ENCODE results near the gene IL17D. TPM values are rescaled to one million over a fixed set of nuclear protein-coding genes. Genes with fewer than 3 reads are reported as not detected.

The IL17D gene
- total RNA-seq, 2 donors from 2014 or later: 0.21 to 0.76 TPM

GRCh38 chr13:20704459-20705069, 1.1 kb downstream of the IL17D start:
- ATAC-seq (replicated peaks): no peak
- peak overlapping the region; percentile 69 for H3K4me3 Mint-ChIP-seq
- H3K9me3 Mint-ChIP-seq: no peaks in the 10 kb centered on the region
- H3K27me3 Mint-ChIP-seq: peaks cover 15% of the 10 kb centered on the region
- H3K36me3 Mint-ChIP-seq (ENCODE audit: low read depth): no peaks in the 10 kb centered on the region
- no peak overlapping the region for H3K27ac Mint-ChIP-seq
- peaks cover 4% of the 10 kb centered on the region for H3K4me1 Mint-ChIP-seq

GRCh38 chr13:20706661-20707060, 3.2 kb downstream of the IL17D start:
- no peak for ATAC-seq (replicated peaks)
- peaks cover 4% of the 10 kb centered on the region for H3K27me3 Mint-ChIP-seq

GRCh38 chr13:20708216-20708615, 4.7 kb downstream of the IL17D start:
- no peak for ATAC-seq (replicated peaks)
- no peaks in the 10 kb centered on the region for H3K27me3 Mint-ChIP-seq
- H3K4me1 Mint-ChIP-seq: peaks cover 4% of the 10 kb centered on the region
- H3K36me3 Mint-ChIP-seq (ENCODE audit: low read depth): no peaks in the 10 kb centered on the region
- H3K4me3 Mint-ChIP-seq: no peak overlapping the region
- H3K27ac Mint-ChIP-seq: peak overlapping the region; percentile 46
- H3K9me3 Mint-ChIP-seq: no peaks in the 10 kb centered on the region

More at GRCh38 chr13:20706661-20707060, 3.2 kb downstream of the IL17D start:
- no peaks in the 10 kb centered on the region for H3K9me3 Mint-ChIP-seq
- H3K36me3 Mint-ChIP-seq (ENCODE audit: low read depth): no peaks in the 10 kb centered on the region
- H3K4me3 Mint-ChIP-seq: no peak overlapping the region
- peaks cover 4% of the 10 kb centered on the region for H3K4me1 Mint-ChIP-seq
- no peak overlapping the region for H3K27ac Mint-ChIP-seq

GRCh38 chr13:20709369-20709768, 5.9 kb downstream of the IL17D start:
- Mint-ChIP-seq H3K27ac (peak overlapping the region; percentile 72), H3K36me3 (ENCODE audit: low read depth) (no peaks in the 10 kb centered on the region), H3K4me1 (peaks cover 4% of the 10 kb centered on the region), H3K9me3 (no peaks in the 10 kb centered on the region), H3K27me3 (peaks cover 6% of the 10 kb centered on the region), H3K4me3 (peak overlapping the region; percentile 47)
- peak; percentile 14 for ATAC-seq (replicated peaks)

- H3K4me1 Mint-ChIP-seq: peaks cover 4% of the 10 kb centered on the region
- H3K4me3 Mint-ChIP-seq: no peak overlapping the region
- peaks cover 6% of the 10 kb centered on the region for H3K27me3 Mint-ChIP-seq
- no peak overlapping the region for H3K27ac Mint-ChIP-seq
- ATAC-seq (replicated peaks): no peak
- H3K36me3 Mint-ChIP-seq (ENCODE audit: low read depth): no peaks in the 10 kb centered on the region
- H3K9me3 Mint-ChIP-seq: no peaks in the 10 kb centered on the region
Observed at GRCh38 chr13:20709782-20710181, 6.3 kb downstream of the IL17D start.

- H3K9me3 Mint-ChIP-seq: no peaks in the 10 kb centered on the region
- H3K36me3 Mint-ChIP-seq (ENCODE audit: low read depth): no peaks in the 10 kb centered on the region
- H3K4me3 Mint-ChIP-seq: no peak overlapping the region
- no peak for ATAC-seq (replicated peaks)
- H3K27ac Mint-ChIP-seq: no peak overlapping the region
- H3K4me1 Mint-ChIP-seq: peaks cover 2% of the 10 kb centered on the region
- H3K27me3 Mint-ChIP-seq: peaks cover 6% of the 10 kb centered on the region
Observed at GRCh38 chr13:20711301-20712044, 8.0 kb downstream of the IL17D start.

GRCh38 chr13:20713014-20713376, 9.5 kb downstream of the IL17D start:
- H3K36me3 Mint-ChIP-seq (ENCODE audit: low read depth): no peaks in the 10 kb centered on the region
- H3K27me3 Mint-ChIP-seq: peaks cover 6% of the 10 kb centered on the region
- H3K4me1 Mint-ChIP-seq: no peaks in the 10 kb centered on the region
- no peaks in the 10 kb centered on the region for H3K9me3 Mint-ChIP-seq
- peak overlapping the region; percentile 8 for H3K4me3 Mint-ChIP-seq
- H3K27ac Mint-ChIP-seq: no peak overlapping the region
- no peak for ATAC-seq (replicated peaks)

- Mint-ChIP-seq H3K4me1 (no peaks in the 10 kb centered on the region), H3K9me3 (no peaks in the 10 kb centered on the region), H3K27ac (no peak overlapping the region), H3K36me3 (ENCODE audit: low read depth) (no peaks in the 10 kb centered on the region), H3K27me3 (peaks cover 6% of the 10 kb centered on the region), H3K4me3 (no peak overlapping the region)
- no peak for ATAC-seq (replicated peaks)
Observed at GRCh38 chr13:20713751-20714150, 10.3 kb downstream of the IL17D start.

GRCh38 chr13:20714161-20714560, 10.7 kb downstream of the IL17D start:
- no peak for ATAC-seq (replicated peaks)
- no peaks in the 10 kb centered on the region for H3K4me1 Mint-ChIP-seq
- no peaks in the 10 kb centered on the region for H3K36me3 Mint-ChIP-seq (ENCODE audit: low read depth)
- H3K27ac Mint-ChIP-seq: no peak overlapping the region
- H3K4me3 Mint-ChIP-seq: no peak overlapping the region
- no peaks in the 10 kb centered on the region for H3K9me3 Mint-ChIP-seq
- H3K27me3 Mint-ChIP-seq: peaks cover 6% of the 10 kb centered on the region

GRCh38 chr13:20714563-20715329, 11.2 kb downstream of the IL17D start:
- no peak for ATAC-seq (replicated peaks)

GRCh38 chr13:20715330-20715712, 11.8 kb downstream of the IL17D start:
- H3K4me1 Mint-ChIP-seq: no peaks in the 10 kb centered on the region
- no peak overlapping the region for H3K27ac Mint-ChIP-seq
- no peaks in the 10 kb centered on the region for H3K9me3 Mint-ChIP-seq
- no peaks in the 10 kb centered on the region for H3K36me3 Mint-ChIP-seq (ENCODE audit: low read depth)
- ATAC-seq (replicated peaks): no peak
- no peak overlapping the region for H3K4me3 Mint-ChIP-seq
- peaks cover 6% of the 10 kb centered on the region for H3K27me3 Mint-ChIP-seq

More at GRCh38 chr13:20714563-20715329, 11.2 kb downstream of the IL17D start:
- H3K9me3 Mint-ChIP-seq: no peaks in the 10 kb centered on the region
- H3K27ac Mint-ChIP-seq: no peak overlapping the region
- no peaks in the 10 kb centered on the region for H3K36me3 Mint-ChIP-seq (ENCODE audit: low read depth)
- no peaks in the 10 kb centered on the region for H3K4me1 Mint-ChIP-seq
- no peak overlapping the region for H3K4me3 Mint-ChIP-seq
- H3K27me3 Mint-ChIP-seq: peaks cover 6% of the 10 kb centered on the region

- Mint-ChIP-seq H3K4me1 (no peaks in the 10 kb centered on the region), H3K27ac (no peak overlapping the region), H3K27me3 (peaks cover 6% of the 10 kb centered on the region), H3K36me3 (ENCODE audit: low read depth) (no peaks in the 10 kb centered on the region), H3K9me3 (no peaks in the 10 kb centered on the region), H3K4me3 (no peak overlapping the region)
- no peak for ATAC-seq (replicated peaks)
Observed at GRCh38 chr13:20716951-20717350, 13.5 kb downstream of the IL17D start.

- H3K9me3 Mint-ChIP-seq: no peaks in the 10 kb centered on the region
- ATAC-seq (replicated peaks): no peak
- H3K27me3 Mint-ChIP-seq: peaks cover 11% of the 10 kb centered on the region
- no peak overlapping the region for H3K4me3 Mint-ChIP-seq
- H3K4me1 Mint-ChIP-seq: no peaks in the 10 kb centered on the region
- no peak overlapping the region for H3K27ac Mint-ChIP-seq
- H3K36me3 Mint-ChIP-seq (ENCODE audit: low read depth): no peaks in the 10 kb centered on the region
Observed at GRCh38 chr13:20717581-20718542, 14.4 kb downstream of the IL17D start.
